Cerebellar cortex (tissue), 1 donor: ENCODE measurements around the gene GBP2.

Source experiments
- DNase-seq: peaks from one replicate; pipeline ENCODE4 v3.0.0-alpha.2; 2015; ENCODE audit warnings: low spot score

The GBP2 gene

DNA sequence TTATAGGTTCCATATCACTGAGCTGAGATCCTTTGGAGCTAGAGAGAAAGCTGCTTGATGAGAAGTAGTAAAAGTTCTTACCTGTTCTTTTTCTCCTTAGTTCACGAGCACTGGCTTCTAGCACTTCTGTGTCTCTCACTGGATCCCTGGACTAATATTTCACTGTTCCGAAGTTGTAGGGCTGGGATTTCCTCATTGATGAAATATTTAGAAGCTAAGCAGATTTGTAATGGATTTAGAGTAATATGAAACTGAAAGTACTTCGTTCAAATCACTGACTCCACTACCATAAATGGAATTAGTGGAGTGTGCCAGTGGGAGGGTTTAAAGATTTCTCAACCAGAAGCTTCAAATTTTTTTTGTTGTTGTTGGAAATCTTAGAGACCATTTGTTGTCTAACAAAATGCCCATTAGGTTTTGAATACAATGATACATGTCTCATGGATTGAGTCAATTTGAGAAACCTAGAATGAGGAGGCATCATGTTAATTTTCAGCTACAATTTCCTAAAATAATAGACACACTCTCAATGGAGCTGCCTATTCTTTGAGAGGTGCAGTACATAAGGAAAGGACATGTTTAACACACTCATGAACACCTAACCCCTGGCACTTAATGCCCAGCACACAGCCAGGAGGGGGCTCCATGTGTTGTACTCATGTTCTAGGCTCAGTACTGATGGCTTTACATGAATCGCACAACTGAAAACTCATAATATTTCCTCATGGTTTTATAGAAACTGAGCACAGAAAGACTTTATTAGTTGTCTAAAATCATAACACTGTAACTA is 60.6 kb downstream of the GBP2 start, which contains the start of gene GBP1:
Gene GBP1, minus strand, starts transcription at position 130 of the 790 bp plus-strand sequence. CDS start 1,974 bp downstream, outside the sequence.
- DNase-seq: no peak

DNA sequence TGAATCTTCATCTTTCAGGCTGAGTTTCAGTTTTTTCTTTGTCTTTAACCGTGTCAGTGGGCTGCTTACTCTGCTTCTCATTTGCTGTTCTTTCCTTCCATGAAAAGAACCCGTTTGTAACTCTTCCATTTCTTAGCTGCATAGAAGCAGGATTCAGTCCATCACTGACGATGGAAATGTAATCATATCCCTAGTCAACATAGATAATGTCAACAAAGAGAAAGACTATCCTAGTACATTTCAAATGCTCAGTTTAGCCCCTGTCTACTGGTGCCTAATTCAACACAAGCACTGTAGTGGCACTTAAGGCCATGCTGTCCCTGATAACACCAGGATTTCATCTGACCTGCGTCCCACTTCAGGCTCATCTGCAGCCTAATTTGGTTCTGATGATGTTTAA is 61.3 kb downstream of the GBP2 start:
- DNase-seq: no peak

DNA sequence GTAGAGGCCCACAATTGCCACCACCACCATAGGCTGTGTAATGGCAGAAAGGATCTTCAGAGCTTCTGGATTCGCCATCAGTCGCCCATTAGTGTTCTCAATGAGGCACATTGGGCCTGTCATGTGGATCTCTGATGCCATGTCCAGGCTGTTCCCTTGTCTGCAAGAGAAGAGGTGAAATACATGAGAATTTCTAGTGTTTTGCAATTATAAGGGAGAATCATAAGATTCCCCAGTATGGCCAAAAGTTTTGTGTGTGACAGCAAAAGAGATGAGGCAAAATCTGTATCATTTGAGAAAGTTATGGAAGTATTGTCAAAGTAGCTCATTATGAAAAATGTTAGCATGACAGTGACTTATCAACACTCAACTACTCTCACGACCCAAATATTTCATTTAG is 62.8 kb downstream of the GBP2 start:
- no peak for DNase-seq

DNA sequence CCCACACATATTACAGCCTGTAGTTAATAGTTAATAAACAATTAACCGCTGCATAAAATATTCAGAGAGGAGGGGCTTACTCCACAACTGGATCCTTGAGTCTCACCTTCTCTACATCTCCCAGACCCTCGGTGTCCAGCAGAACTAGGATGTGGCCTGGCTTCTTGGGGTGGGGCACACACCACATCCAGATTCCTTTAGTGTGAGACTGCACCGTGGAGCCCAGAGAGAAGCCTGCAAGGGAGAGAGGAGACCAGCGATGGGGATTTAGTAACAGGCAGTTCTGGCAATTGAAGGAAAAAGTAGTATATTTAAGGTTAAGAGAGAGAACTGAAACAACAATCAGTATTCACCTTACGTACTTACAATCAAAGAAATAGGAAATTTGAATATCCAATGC is 65.8 kb downstream of the GBP2 start:
- DNase-seq: no peak
